Esophagus (tissue), 2 donors: ENCODE data around the gene CCDC201. TPM values are rescaled to one million over a fixed set of nuclear protein-coding genes. Genes with fewer than 3 reads are reported as not detected.

ENCODE experiments used
- H3K27ac ChIP-seq, 2 donors: one replicate each; pipeline ENCODE4 v1.5.1; 2013; ENCODE audit warnings: low read depth in 2 of 2, mild to moderate bottlenecking in 2 of 2, inconsistent platforms in 1 of 2, low read length in 1 of 2, moderate library complexity in 1 of 2
- H3K27me3 ChIP-seq, 2 donors: one replicate each; pipeline ENCODE4 v1.6.1; 2013; ENCODE audit warnings: low read length in 2 of 2, control low read depth in 1 of 2, mild to moderate bottlenecking in 1 of 2; ENCODE audit not compliant: insufficient read depth in 2 of 2, control insufficient read depth in 1 of 2
- H3K36me3 ChIP-seq, 2 donors: one replicate each; pipeline ENCODE4 v1.6.1; 2013; ENCODE audit warnings: low read length in 1 of 2; ENCODE audit not compliant: control insufficient read depth in 2 of 2, insufficient read depth in 2 of 2
- H3K4me1 ChIP-seq, 2 donors: one replicate each; pipeline ENCODE4 v1.6.1; 2013; ENCODE audit warnings: low read length in 1 of 2; ENCODE audit not compliant: control insufficient read depth in 2 of 2, insufficient read depth in 2 of 2
- H3K4me3 ChIP-seq, 2 donors: one replicate each; pipeline ENCODE4 v1.5.1; 2013; ENCODE audit warnings: low read length in 2 of 2, mild to moderate bottlenecking in 2 of 2, low read depth in 1 of 2, moderate library complexity in 1 of 2
- H3K9me3 ChIP-seq, 2 donors: one replicate each; pipeline ENCODE4 v1.6.1; 2013; ENCODE audit warnings: mild to moderate bottlenecking in 2 of 2, low read depth in 1 of 2, low read length in 1 of 2, moderate library complexity in 1 of 2; ENCODE audit not compliant: control insufficient read depth in 2 of 2, insufficient read depth in 1 of 2
- whole genome bisulfite sequencing, 2 donors: extraction: QIAGEN DNeasy Blood & Tissue Kit; methylation state at CpG; one replicate each; pipeline ENCODE4 v1.1.7; 2013; 5-methylcytosine and 5-hydroxymethylcytosine counted together
- polyA plus RNA-seq, 2 donors: library from polyadenylated mRNA; stranded (reverse); fragments of 200-250 nt; gene quantifications; one replicate each; pipeline ENCODE4 v1.2.3, GENCODE V29; 2013
- donor health status: healthy with polysubstance abuse.
- donor health status: Bipolar disorder and iron deficiency.

Gene CCDC201
- polyA plus RNA-seq, 2 donors: not detected

GRCh38 chr7:45888993-45889366 lies 16.1 kb upstream of the CCDC201 start:
- H3K4me3 ChIP-seq: peak overlapping the region in 1 of 2 donors; percentile 34

DNA sequence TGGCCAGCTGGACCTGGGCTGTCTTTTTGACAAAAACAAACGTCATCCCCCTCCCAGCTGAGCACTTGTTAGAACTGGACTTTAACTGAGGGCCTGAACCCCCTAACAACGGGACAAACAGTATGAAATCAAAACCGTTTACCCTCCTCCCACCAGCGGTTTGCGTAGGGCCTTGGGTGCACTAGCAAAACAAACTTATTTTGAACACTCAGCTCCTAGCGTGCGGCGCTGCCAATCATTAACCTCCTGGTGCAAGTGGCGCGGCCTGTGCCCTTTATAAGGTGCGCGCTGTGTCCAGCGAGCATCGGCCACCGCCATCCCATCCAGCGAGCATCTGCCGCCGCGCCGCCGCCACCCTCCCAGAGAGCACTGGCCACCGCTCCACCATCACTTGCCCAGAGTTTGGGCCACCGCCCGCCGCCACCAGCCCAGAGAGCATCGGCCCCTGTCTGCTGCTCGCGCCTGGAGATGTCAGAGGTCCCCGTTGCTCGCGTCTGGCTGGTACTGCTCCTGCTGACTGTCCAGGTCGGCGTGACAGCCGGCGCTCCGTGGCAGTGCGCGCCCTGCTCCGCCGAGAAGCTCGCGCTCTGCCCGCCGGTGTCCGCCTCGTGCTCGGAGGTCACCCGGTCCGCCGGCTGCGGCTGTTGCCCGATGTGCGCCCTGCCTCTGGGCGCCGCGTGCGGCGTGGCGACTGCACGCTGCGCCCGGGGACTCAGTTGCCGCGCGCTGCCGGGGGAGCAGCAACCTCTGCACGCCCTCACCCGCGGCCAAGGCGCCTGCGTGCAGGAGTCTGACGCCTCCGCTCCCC lies 15.5 kb upstream of the CCDC201 start, which contains the start of gene IGFBP1:
IGFBP1 (plus strand) TSS at position 304 of the 808 bp plus-strand sequence; CDS start at position 469, 165 bp downstream.
- peaks cover 0 to 7% of the 10 kb centered on the region in 2 donors for H3K4me1 ChIP-seq
- H3K27me3 ChIP-seq: peaks cover 0 to 6% of the 10 kb centered on the region in 2 donors
- H3K9me3 ChIP-seq: no peaks in the 10 kb centered on the region
- 4% methylated on average over 67 to 73 of the region's 73 CpGs for WGBS, 2 donors
- no peak within 1 kb of the TSS for H3K27ac ChIP-seq
- no peaks in the 10 kb centered on the region for H3K36me3 ChIP-seq
- H3K4me3 ChIP-seq: peak within 1 kb of the TSS in 1 of 2 donors; percentile 34

More at GRCh38 chr7:45888993-45889366, 16.1 kb upstream of the CCDC201 start:
- Histone ChIP-seq H3K36me3 (no peaks in the 10 kb centered on the region), H3K4me1 (peaks cover 0 to 7% of the 10 kb centered on the region in 2 donors), H3K27ac (no peak overlapping the region), H3K9me3 (no peaks in the 10 kb centered on the region), H3K27me3 (peaks cover 0 to 6% of the 10 kb centered on the region in 2 donors)
- 18 to 19% methylated on average over 14 of the region's 14 CpGs for WGBS, 2 donors

DNA sequence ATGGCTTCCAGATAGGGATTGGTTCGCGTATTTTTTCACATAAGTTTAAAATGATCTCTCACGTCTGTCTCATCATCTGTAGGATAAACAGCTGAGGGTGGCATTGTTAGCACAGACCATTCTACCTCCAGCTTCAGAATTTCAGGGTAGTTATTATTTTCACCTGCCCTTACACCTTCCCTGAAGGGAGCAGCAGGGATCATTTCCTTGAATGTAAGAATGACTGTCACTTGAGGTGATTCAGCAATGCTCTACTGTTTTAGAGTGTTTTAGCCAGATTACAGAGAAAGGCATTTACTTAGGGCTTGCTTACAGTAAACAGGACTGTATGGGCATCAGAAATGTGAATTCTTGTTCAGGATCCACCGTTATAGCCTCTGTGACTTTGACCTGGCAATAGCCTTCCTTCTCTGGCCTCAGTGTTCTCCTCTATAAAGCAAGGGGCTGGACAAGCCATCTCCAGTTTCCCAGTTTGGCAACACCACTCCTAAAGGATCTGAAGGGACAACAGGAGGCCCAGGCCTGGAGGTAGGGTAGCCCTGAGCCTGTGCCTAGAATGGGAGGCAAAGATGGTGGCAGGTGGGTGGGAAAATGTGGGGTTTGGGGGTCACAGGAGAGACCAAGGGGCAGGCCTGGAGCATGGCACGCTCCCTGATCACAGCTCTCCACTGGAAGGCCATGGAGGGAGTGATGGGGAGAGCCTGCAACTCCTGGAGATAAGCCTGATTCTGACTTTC lies 14.2 kb upstream of the CCDC201 start:
- Histone ChIP-seq H3K4me1 (peaks cover 0 to 7% of the 10 kb centered on the region in 2 donors), H3K27ac (no peak overlapping the region), H3K9me3 (no peaks in the 10 kb centered on the region), H3K4me3 (no peak overlapping the region), H3K36me3 (no peaks in the 10 kb centered on the region), H3K27me3 (peaks cover 0 to 6% of the 10 kb centered on the region in 2 donors)
- 91 to 93% methylated on average over 5 of the region's 5 CpGs for WGBS, 2 donors

GRCh38 chr7:45885264-45885882 lies 12.5 kb upstream of the CCDC201 start:
- Histone ChIP-seq H3K27ac (no peak overlapping the region), H3K4me1 (peaks cover 0 to 7% of the 10 kb centered on the region in 2 donors), H3K4me3 (no peak overlapping the region), H3K36me3 (no peaks in the 10 kb centered on the region), H3K9me3 (no peaks in the 10 kb centered on the region), H3K27me3 (peaks cover 0 to 6% of the 10 kb centered on the region in 2 donors)
- WGBS, 2 donors: 62% methylated on average over 7 of the region's 7 CpGs

- Histone ChIP-seq H3K27me3 (peaks cover 0 to 2% of the 10 kb centered on the region in 2 donors), H3K4me1 (peaks cover 0 to 7% of the 10 kb centered on the region in 2 donors), H3K36me3 (no peaks in the 10 kb centered on the region), H3K27ac (no peak overlapping the region), H3K9me3 (no peaks in the 10 kb centered on the region), H3K4me3 (no peak overlapping the region)
- 80 to 82% methylated on average over 4 of the region's 4 CpGs for WGBS, 2 donors
Observed at GRCh38 chr7:45884136-45884535, 11.3 kb upstream of the CCDC201 start.

DNA sequence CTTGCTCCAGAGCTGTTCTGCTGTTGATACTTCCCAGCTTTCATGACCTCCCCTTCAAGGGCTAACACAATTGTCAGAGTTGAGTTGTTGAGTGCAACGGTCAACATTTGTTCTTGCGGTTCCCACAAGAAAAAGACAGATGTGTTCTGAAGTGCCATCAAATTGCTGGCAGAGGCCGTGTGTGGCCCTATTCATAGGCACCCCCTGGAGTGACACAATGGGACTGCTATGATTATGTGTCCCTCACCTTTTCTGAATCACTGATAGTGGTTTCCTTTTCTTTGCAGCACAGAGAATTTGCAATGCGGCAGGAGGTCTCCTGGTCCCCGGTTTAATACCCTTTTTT lies 9.6 kb upstream of the CCDC201 start:
- no peak overlapping the region for H3K4me3 ChIP-seq
- no peaks in the 10 kb centered on the region for H3K36me3 ChIP-seq
- peaks cover 0 to 2% of the 10 kb centered on the region in 2 donors for H3K27me3 ChIP-seq
- H3K27ac ChIP-seq: no peak overlapping the region
- no peaks in the 10 kb centered on the region for H3K9me3 ChIP-seq
- no peaks in the 10 kb centered on the region for H3K4me1 ChIP-seq
- 74 to 75% methylated on average over 5 of the region's 5 CpGs for WGBS, 2 donors

DNA sequence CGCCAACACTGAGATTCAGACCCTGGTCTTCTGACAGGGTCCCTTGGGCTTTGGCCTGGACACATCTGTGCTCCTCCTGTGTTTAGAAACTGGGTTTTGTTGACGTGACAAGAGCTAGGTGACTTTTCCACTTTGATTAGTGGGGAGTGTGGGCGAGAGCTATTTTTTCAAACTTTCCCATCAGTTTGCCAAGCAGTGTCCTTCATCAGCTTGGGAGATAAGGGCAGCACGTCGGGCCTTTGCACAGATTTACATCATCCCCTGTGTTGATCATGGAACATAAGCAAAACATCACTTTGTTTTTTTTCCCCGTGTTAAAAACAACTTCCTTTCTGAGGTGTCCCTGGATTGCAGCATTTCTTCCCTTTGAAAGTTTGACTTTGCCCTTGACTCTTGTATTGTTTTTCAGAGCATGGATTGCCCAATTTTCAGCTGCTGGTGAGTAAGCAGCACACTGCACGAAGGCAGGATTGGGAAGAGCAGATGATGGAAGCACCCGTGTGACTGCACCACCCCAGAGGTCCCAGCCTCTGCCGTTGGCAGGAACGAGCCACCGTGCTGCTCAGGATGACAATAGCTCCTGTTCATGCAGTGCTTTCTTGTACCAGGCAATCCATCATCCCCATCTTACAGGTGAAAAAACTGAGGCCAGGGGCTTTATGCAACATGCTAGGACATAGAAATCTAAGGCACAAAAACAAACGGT lies 9.0 kb upstream of the CCDC201 start:
- 60 to 68% methylated on average over 12 of the region's 12 CpGs for WGBS, 2 donors

DNA sequence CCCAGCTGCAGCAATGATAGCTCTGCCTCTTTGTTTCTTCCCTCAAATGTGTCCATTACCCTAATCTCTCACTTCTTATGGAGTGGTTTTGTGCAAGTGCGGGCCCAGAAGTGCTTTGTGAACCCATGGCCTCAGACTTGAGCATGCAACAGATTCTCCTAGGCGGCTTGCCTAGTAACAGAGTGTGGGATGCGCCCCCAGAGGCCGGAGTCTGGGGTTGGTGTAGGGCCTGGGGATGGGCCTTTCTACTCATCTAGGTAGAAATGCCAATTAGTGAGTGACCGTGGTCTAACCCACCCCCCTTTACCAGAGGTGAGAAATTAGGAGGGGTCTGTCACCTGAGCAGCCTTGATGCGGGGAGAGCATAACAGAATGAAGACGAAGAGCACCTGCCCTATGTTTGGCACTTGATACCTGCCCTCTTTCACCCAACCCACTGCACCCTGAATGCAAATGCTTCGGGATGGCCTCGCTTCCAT lies 8.4 kb upstream of the CCDC201 start:
- Histone ChIP-seq H3K27me3 (peaks cover 0 to 2% of the 10 kb centered on the region in 2 donors), H3K27ac (no peak overlapping the region), H3K9me3 (no peaks in the 10 kb centered on the region), H3K4me3 (no peak overlapping the region), H3K4me1 (no peaks in the 10 kb centered on the region), H3K36me3 (no peaks in the 10 kb centered on the region)
- WGBS, 2 donors: 89 to 91% methylated on average over 9 of the region's 9 CpGs

More for the DNA sequence above, 9.0 kb upstream of the CCDC201 start:
- H3K4me3 ChIP-seq: no peak overlapping the region
- no peaks in the 10 kb centered on the region for H3K9me3 ChIP-seq
- no peaks in the 10 kb centered on the region for H3K4me1 ChIP-seq
- H3K27ac ChIP-seq: no peak overlapping the region
- peaks cover 0 to 2% of the 10 kb centered on the region in 2 donors for H3K27me3 ChIP-seq
- no peaks in the 10 kb centered on the region for H3K36me3 ChIP-seq

GRCh38 chr7:45880433-45880860 lies 7.6 kb upstream of the CCDC201 start:
- H3K4me3 ChIP-seq: no peak overlapping the region
- H3K27ac ChIP-seq: no peak overlapping the region
- peaks cover 0 to 2% of the 10 kb centered on the region in 2 donors for H3K27me3 ChIP-seq
- no peaks in the 10 kb centered on the region for H3K9me3 ChIP-seq
- no peaks in the 10 kb centered on the region for H3K36me3 ChIP-seq
- 88 to 90% methylated on average over 7 of the region's 7 CpGs for WGBS, 2 donors
- no peaks in the 10 kb centered on the region for H3K4me1 ChIP-seq
